ENCODE data around the gene FUT6. TPM values are rescaled to one million over a fixed set of nuclear protein-coding genes. Genes with fewer than 3 reads are reported as not detected.
A peak's percentile ranks its signal among the peaks of the same experiment; 100 is the strongest.

The FUT6 gene
- total RNA-seq, 2 experiments from 2014 or later: not detected

DNA sequence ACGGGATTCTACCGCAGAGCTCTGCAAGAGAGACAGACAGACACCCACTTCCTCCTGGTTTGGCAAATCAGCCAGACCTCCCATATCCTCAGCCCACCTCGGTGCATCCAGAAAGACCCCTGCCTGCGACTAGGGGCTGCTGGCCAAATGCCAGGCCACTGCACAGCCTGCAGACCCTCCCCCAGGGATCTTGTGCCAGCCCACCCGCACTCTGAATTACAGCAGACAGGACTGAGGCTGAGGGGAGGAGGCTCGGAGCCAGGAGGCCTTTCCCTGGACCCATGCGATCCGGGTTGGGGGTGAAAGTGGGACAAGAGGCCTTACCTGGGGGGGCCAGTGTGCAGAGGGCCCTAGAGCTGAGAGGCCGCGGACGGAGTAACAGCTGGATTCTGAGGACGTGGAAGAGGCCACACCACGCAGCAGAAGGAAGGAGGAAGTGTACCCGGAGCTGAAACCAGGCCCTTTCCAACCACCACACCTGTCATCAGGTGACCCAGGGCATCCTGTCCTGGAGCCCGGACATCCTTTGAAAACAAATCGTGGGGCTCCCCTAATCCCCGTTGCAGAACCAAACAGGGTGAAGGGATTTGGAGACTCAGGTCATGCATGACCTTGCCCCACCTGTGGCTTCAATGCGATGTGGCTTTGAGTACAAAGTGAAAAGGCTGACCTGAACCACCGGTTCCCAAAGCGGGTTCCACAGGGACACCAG lies 993 bp downstream of the FUT6 start:
- H4K20me1 ChIP-seq (ENCODE audit: insufficient read depth, low read length): no peaks in the 10 kb centered on the region
- TF ChIP-seq CTCF (conservative IDR thresholded peaks at IDR 0.05; ENCODE audit: low read length): no peak
- TF ChIP-seq EZH2phosphoT487 (IDR thresholded peaks at IDR 0.05; ENCODE audit: borderline replicate concordance, low read depth, low read length): no peak
- no peak overlapping the region for H2AFZ ChIP-seq (ENCODE audit: low read length)
- no peak overlapping the region for H3K27ac ChIP-seq (ENCODE audit: low read depth, low read length, poor library complexity, severe bottlenecking)
- intact Hi-C loops (cut with micrococcal nuclease; ENCODE audit: unreplicated experiment): no loop called here
- BruUV-seq (replicated peaks): no TSS peak
- H3K4me3 ChIP-seq (ENCODE audit: low read depth, low read length, poor library complexity, severe bottlenecking): no peak overlapping the region
- H3K36me3 ChIP-seq (ENCODE audit: insufficient read depth, low read length): no peaks in the 10 kb centered on the region
- no peaks in the 10 kb centered on the region for H3K79me2 ChIP-seq (ENCODE audit: insufficient read depth, low read depth, low read length)
- DNase-seq (ENCODE audit: low spot score): peak; percentile 21
- ChIA-PET CTCF (ENCODE audit: unreplicated experiment) (no interaction called here), POLR2A (no interaction called here)
- H3K4me1 ChIP-seq (ENCODE audit: insufficient read depth, low read length, poor library complexity, severe bottlenecking): peaks cover 14% of the 10 kb centered on the region
- no peaks in the 10 kb centered on the region for H3K9me2 ChIP-seq (ENCODE audit: insufficient read depth, low read length)
- H3K4me2 ChIP-seq (ENCODE audit: low read length): no peak overlapping the region
- no peaks in the 10 kb centered on the region for H3K9me3 ChIP-seq (ENCODE audit: low read length)

DNA sequence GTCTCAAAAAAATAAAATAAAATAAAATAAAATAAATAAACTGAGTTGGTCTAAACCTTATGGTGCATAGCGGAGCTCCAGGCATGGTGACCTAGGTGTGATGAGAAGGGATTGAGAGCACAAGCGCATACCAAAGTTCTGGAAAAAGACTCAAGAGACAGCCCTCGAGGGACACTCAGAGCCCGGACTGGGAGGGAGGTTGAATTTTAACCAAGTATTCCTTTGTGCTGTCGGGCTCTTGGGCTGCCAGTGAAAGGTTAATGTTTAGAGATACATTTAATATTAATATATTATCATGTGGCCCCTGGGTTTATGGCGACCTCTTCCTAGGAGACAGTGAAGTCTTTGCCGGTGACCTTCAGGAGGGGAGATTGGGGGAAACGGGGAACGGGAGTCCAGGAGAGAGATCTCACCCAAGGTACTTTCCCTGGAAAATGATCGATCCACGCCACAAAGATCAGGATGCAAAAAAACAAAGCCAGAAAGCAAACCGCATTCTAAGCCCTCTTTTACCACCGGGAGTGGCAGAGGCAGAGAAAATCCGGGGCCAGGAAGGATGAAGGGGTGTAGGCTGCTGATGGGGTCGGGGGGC lies 1.6 kb downstream of the FUT6 start:
- Histone ChIP-seq H3K4me1 (ENCODE audit: insufficient read depth, low read length, poor library complexity, severe bottlenecking) (peaks cover 14% of the 10 kb centered on the region), H3K4me3 (ENCODE audit: low read depth, low read length, poor library complexity, severe bottlenecking) (no peak overlapping the region), H3K9me3 (ENCODE audit: low read length) (no peaks in the 10 kb centered on the region), H3K27ac (ENCODE audit: low read depth, low read length, poor library complexity, severe bottlenecking) (no peak overlapping the region), H4K20me1 (ENCODE audit: insufficient read depth, low read length) (no peaks in the 10 kb centered on the region), H3K9me2 (ENCODE audit: insufficient read depth, low read length) (no peaks in the 10 kb centered on the region), H2AFZ (ENCODE audit: low read length) (no peak overlapping the region), H3K79me2 (ENCODE audit: insufficient read depth, low read depth, low read length) (no peaks in the 10 kb centered on the region), H3K36me3 (ENCODE audit: insufficient read depth, low read length) (no peaks in the 10 kb centered on the region), H3K4me2 (ENCODE audit: low read length) (no peak overlapping the region)
- no peak for DNase-seq (ENCODE audit: low spot score)
- no TSS peak for BruUV-seq (replicated peaks)
- intact Hi-C loops (cut with micrococcal nuclease; ENCODE audit: unreplicated experiment): no loop called here
- POLR2A ChIA-PET: no interaction called here
- TF ChIP-seq CTCF (conservative IDR thresholded peaks at IDR 0.05; ENCODE audit: low read length) (no peak), EZH2phosphoT487 (IDR thresholded peaks at IDR 0.05; ENCODE audit: borderline replicate concordance, low read depth, low read length) (no peak)
- CTCF ChIA-PET (ENCODE audit: unreplicated experiment): no interaction called here

DNA sequence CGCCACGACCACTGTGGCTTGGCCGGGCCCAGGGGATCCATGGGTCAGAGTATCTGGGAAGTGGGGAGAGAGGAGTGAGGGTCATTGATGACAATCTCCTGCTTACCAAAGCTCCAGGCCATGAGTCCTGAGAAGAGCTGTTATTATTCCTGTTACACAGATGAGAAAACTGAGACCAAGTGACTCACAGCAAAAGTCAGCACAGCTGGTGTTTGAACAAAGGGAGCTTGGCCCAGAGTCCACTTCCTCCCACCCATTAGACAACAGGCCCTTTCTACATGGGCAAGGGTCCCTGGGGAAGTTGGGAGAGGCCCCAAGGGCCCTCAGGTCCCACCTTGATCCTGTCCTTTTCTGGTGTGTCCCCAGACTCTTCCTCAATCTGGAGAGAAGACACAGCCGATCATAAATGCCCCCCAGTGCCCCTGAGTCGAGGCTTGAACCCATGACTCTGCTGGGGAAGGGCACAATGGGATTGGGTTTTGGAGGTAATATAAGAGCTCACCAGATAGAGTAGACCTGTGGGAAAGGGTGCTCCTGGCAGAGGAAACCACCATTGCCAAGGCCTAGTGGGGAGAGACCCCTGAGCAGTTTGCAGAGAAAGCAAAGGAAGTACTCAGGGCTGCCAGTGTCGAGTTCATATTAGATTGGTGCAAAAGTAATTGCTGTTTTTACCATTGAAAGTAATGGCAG lies 6.8 kb downstream of the FUT6 start:
- no TSS peak for BruUV-seq (replicated peaks)
- CTCF ChIA-PET (ENCODE audit: unreplicated experiment): no interaction called here
- H3K27ac ChIP-seq (ENCODE audit: low read depth, low read length, poor library complexity, severe bottlenecking): no peak overlapping the region

More for the DNA sequence above, 6.8 kb downstream of the FUT6 start:
- no peaks in the 10 kb centered on the region for H4K20me1 ChIP-seq (ENCODE audit: insufficient read depth, low read length)
- no peaks in the 10 kb centered on the region for H3K9me2 ChIP-seq (ENCODE audit: insufficient read depth, low read length)
- TF ChIP-seq EZH2phosphoT487 (IDR thresholded peaks at IDR 0.05; ENCODE audit: borderline replicate concordance, low read depth, low read length) (no peak), CTCF (conservative IDR thresholded peaks at IDR 0.05; ENCODE audit: low read length) (no peak)
- no peak for DNase-seq (ENCODE audit: low spot score)
- intact Hi-C loops (cut with micrococcal nuclease; ENCODE audit: unreplicated experiment): no loop called here
- H3K4me1 ChIP-seq (ENCODE audit: insufficient read depth, low read length, poor library complexity, severe bottlenecking): peaks cover 15% of the 10 kb centered on the region
- H3K36me3 ChIP-seq (ENCODE audit: insufficient read depth, low read length): no peaks in the 10 kb centered on the region
- H3K9me3 ChIP-seq (ENCODE audit: low read length): no peaks in the 10 kb centered on the region
- no peak overlapping the region for H2AFZ ChIP-seq (ENCODE audit: low read length)
- H3K4me3 ChIP-seq (ENCODE audit: low read depth, low read length, poor library complexity, severe bottlenecking): no peak overlapping the region
- H3K79me2 ChIP-seq (ENCODE audit: insufficient read depth, low read depth, low read length): no peaks in the 10 kb centered on the region
- no peak overlapping the region for H3K4me2 ChIP-seq (ENCODE audit: low read length)
- POLR2A ChIA-PET: no interaction called here
